Kidney (tissue), 14 donors: Measurements from ENCODE around the gene KIAA2012. TPM values are rescaled to one million over a fixed set of nuclear protein-coding genes. Genes with fewer than 3 reads are reported as not detected.

Experiments used
- DNase-seq, 5 donors: peaks; one replicate each; pipeline ENCODE4 v3.0.0-alpha.2; 2013 to 2020
- FAIRE-seq: peaks from 2 replicates; lab custom pipeline; 2012; peaks lifted over from hg19 to GRCh38; lab: Jason Lieb, UNC
- H3K27ac ChIP-seq, 2 donors: one replicate each; pipeline ENCODE4 v1.7.0; 2013; ENCODE audit warnings: low read depth in 2 of 2, low read length in 2 of 2, inconsistent platforms in 1 of 2
- H3K27me3 ChIP-seq: one replicate; pipeline ENCODE4 v1.7.1; 2013; ENCODE audit warnings: low read length, inconsistent platforms; ENCODE audit not compliant: control insufficient read depth, insufficient read depth
- H3K36me3 ChIP-seq, 3 donors: one replicate each; pipeline versions ENCODE4 v1.7.0 to v1.7.1; 2013; ENCODE audit warnings: low read length in 3 of 3, control low read depth in 1 of 3, inconsistent platforms in 1 of 3; ENCODE audit not compliant: insufficient read depth in 3 of 3, control insufficient read depth in 2 of 3
- H3K4me1 ChIP-seq, 3 donors: one replicate each; pipeline versions ENCODE4 v1.7.0 to v1.7.1; 2013; ENCODE audit warnings: low read length in 3 of 3, inconsistent platforms in 1 of 3, low read depth in 1 of 3; ENCODE audit not compliant: control insufficient read depth in 2 of 3, insufficient read depth in 2 of 3
- H3K4me3 ChIP-seq, 3 donors: one replicate each; pipeline versions ENCODE4 v1.7.0 to v1.8.1; 2013; ENCODE audit warnings: low read length in 3 of 3, control low read depth in 1 of 3, inconsistent platforms in 1 of 3
- H3K9ac ChIP-seq, 3 donors: one replicate each; pipeline versions ENCODE4 v1.7.0 to v1.7.1; 2013; ENCODE audit warnings: low read length in 3 of 3, control low read depth in 1 of 3, inconsistent platforms in 1 of 3
- H3K9me3 ChIP-seq, 3 donors: one replicate each; pipeline versions ENCODE4 v1.7.0 to v1.7.1; 2013; ENCODE audit warnings: low read length in 3 of 3, control low read depth in 1 of 3, inconsistent platforms in 1 of 3; ENCODE audit not compliant: control insufficient read depth in 2 of 3, insufficient read depth in 1 of 3
- intact Hi-C: fragments of 100-400 bp; cut with DNase I; formaldehyde crosslinking; loops from one replicate; pipeline ENCODE4 v1.11.1; 2022
- polyA plus RNA-seq: library from polyadenylated mRNA; stranded (reverse); fragments of 350-450 nt; fragmentation: Illumina TruSeq; extraction: RNeasy Lipid Tissue Mini Kit (QIAGEN cat#74804); gene quantifications from one replicate; pipeline ENCODE4 v1.2.3, GENCODE V29; 2014; ENCODE audit warnings: low read depth, low replicate concordance; ENCODE audit not compliant: insufficient read depth
- total RNA-seq: library from RNA; stranded (reverse); fragmentation: NEBNext Ultra II Directional; extraction: Animal tissue kit (Norgen Biotek cat#: 25700); gene quantifications from one replicate; pipeline ENCODE4 v1.2.1, GENCODE V29; 2021
- TF ChIP-seq, protein P1 (sequence below): IDR thresholded peaks from 3 replicates; pipeline ENCODE4 v1.5.1; 2012; ENCODE audit warnings: mild to moderate bottlenecking, moderate library complexity, borderline replicate concordance; ENCODE audit not compliant: insufficient read depth; ENCODE audit errors: extremely low read depth
- donor health status: control.
- donor health status: control.
- donor health status: control.
- donor health status: control.
- donor health status: control.
- donor health status: DM: yes; HTN: yes; CAD: no.
- donor health status: Normal renal cell carcinoma (clear cell type).

Gene KIAA2012
- total and polyA plus RNA-seq, 2 donors from 2014 or later = not detected

DNA sequence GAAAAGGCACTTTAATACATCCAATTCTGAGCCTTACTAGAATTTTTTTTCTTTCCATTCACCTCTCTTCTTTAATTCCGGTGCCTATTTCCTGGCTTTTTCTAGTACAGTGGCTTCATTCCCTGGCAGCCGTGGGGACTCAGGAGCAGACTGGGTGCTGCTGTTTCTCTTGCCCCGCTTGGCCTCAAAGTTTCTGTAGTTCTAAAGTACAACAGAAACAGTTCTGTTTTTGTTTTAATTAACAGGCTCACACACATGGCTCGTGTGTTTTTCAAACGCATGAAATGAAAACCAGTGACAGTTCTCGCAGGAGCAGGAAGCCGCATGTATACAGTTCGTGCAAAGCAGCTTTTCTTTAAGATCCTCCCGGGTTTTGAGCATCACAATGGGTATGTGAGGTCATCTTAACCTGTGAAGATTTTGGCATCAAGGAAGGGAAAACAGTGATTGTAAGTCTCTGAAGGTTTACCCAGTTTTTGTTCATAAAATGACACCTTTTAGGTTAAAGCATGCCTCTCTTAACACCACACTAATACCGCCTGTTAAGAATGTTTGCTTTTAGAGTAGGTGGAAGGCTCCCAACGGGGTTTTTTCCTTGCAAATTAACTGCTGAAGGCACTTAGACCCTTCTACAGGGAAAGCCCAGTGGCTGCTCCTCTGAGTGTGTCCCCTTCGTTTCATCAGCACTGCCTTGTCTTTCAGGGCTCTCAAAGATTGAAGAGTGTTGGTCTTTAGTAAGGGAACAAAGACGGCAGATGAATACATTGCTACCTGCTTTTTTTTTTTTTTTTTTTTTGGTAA lies 33.6 kb upstream of the KIAA2012 start:
- Histone ChIP-seq H3K36me3 (no peaks in the 10 kb centered on the region), H3K27me3 (no peaks in the 10 kb centered on the region), H3K4me3 (peak overlapping the region in 1 of 3 donors; percentile 32), H3K27ac (no peak overlapping the region), H3K9ac (no peak overlapping the region), H3K9me3 (no peaks in the 10 kb centered on the region), H3K4me1 (peaks cover 0 to 8% (median 0%) of the 10 kb centered on the region in 3 donors)
- DNase-seq (peak in 1 of 5 donors; percentile 24), FAIRE-seq (no peak)
- intact Hi-C loops = no loop called here
- TF ChIP-seq, protein P1, sequence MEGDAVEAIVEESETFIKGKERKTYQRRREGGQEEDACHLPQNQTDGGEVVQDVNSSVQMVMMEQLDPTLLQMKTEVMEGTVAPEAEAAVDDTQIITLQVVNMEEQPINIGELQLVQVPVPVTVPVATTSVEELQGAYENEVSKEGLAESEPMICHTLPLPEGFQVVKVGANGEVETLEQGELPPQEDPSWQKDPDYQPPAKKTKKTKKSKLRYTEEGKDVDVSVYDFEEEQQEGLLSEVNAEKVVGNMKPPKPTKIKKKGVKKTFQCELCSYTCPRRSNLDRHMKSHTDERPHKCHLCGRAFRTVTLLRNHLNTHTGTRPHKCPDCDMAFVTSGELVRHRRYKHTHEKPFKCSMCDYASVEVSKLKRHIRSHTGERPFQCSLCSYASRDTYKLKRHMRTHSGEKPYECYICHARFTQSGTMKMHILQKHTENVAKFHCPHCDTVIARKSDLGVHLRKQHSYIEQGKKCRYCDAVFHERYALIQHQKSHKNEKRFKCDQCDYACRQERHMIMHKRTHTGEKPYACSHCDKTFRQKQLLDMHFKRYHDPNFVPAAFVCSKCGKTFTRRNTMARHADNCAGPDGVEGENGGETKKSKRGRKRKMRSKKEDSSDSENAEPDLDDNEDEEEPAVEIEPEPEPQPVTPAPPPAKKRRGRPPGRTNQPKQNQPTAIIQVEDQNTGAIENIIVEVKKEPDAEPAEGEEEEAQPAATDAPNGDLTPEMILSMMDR = no peak

GRCh38 chr2:202040079-202040844 lies 32.8 kb upstream of the KIAA2012 start:
- DNase-seq (no peak), FAIRE-seq (no peak)
- no peak overlapping the region for H3K9ac ChIP-seq
- H3K27me3 ChIP-seq = no peaks in the 10 kb centered on the region
- intact Hi-C loops = no loop called here
- TF ChIP-seq, protein P1 = no peak
- H3K4me1 ChIP-seq = peaks cover 0 to under 1% (median 0%) of the 10 kb centered on the region in 3 donors
- no peaks in the 10 kb centered on the region for H3K36me3 ChIP-seq
- no peaks in the 10 kb centered on the region for H3K9me3 ChIP-seq
- no peak overlapping the region for H3K4me3 ChIP-seq
- H3K27ac ChIP-seq = no peak overlapping the region

DNA sequence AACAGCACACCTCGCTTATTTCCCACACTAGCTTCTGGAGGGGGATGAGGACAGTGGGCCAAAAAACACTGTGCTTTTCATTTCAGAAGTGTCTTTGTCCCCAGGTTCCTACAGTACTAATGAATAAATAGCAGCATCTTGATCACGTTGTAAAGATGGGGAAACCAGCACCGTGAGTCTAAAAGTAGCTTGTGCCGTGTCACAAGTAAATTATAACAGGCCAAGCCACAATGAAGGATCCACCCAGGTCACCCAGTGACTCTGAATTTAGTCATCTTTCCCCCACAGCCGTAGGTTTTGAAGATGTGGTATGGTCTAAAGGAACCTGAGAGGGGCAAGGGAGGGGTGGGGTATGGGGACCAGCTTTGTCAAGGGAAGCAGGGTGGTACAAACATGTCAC lies 30.6 kb upstream of the KIAA2012 start:
- intact Hi-C loops = no loop called here
- Histone ChIP-seq H3K27me3 (no peaks in the 10 kb centered on the region), H3K27ac (no peak overlapping the region), H3K4me3 (no peak overlapping the region), H3K36me3 (no peaks in the 10 kb centered on the region), H3K9me3 (no peaks in the 10 kb centered on the region), H3K9ac (no peak overlapping the region), H3K4me1 (no peaks in the 10 kb centered on the region)
- no peak for FAIRE-seq
- DNase-seq = no peak
- TF ChIP-seq, protein P1 = no peak
